HL-60 (cell line): Measurements from ENCODE around the gene KLHL5.

Experiments
- CTCF ChIP-seq: IDR thresholded peaks from one replicate; pipeline ENCODE4 v1.5.1; 2011; ENCODE audit warnings: low read length, control low read depth, inconsistent platforms; ENCODE audit not compliant: insufficient read depth
- GABPA ChIP-seq: IDR thresholded peaks from 2 replicates; pipeline ENCODE4 v1.6.1; 2012; ENCODE audit warnings: low read depth
- POLR2AphosphoS5 ChIP-seq: IDR thresholded peaks from 2 replicates; pipeline ENCODE4 v1.6.1; 2012; ENCODE audit warnings: low read depth
- SPI1 ChIP-seq: IDR thresholded peaks from 2 replicates; pipeline ENCODE4 v1.6.1; 2012; ENCODE audit warnings: low read depth, mild to moderate bottlenecking, borderline replicate concordance

DNA sequence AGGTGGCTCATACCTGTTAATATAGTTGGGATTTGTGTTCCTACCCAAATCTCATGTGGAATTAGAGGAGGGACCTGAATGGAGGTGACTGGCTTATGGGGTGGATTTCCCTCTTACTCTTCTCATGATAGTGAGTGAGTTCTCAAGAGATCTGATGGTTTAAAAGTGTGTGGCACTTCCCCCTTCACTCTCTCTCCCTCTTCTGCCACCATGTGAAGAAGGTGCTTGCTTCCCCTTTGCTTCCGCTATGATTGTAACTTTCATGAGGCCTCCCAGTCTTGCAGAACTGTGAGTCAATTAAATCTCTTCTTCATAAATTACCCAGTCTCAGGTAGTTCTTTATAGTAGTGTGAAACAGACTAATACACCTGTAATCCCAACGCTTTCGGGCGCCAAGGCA lies 92.0 kb downstream of the KLHL5 start:
- TF ChIP-seq CTCF (no peak), POLR2AphosphoS5 (no peak), SPI1 (peak; percentile 51; the same call in 1 of the 2 replicates), GABPA (no peak)
